NOMO-1 (cell line): ENCODE measurements around the gene HLA-DRB1.
A peak's percentile ranks its signal among the peaks of the same experiment; 100 is the strongest.
"Not testable (repeated sequence)": the region's sequence is repeated elsewhere in the genome, so short reads cannot be mapped to it uniquely, and the experiment has no call there.

Source experiments
- DNase-seq, 2 experiments: peaks; one replicate each; lab custom pipeline; 2025; ENCODE audit not compliant: unreplicated experiment in 2 of 2; lab: John Stamatoyannopoulos, UW

HLA-DRB1 gene

GRCh38 chr6:32609731-32610640 is 20.3 kb upstream of the HLA-DRB1 start:
- peak; percentile 70 to 93 for DNase-seq

GRCh38 chr6:32609391-32609730 is 19.7 kb upstream of the HLA-DRB1 start:
- no peak for DNase-seq

GRCh38 chr6:32608362-32608761 is 18.7 kb upstream of the HLA-DRB1 start:
- no peak for DNase-seq

GRCh38 chr6:32607988-32608298 is 18.3 kb upstream of the HLA-DRB1 start:
- DNase-seq: no peak

GRCh38 chr6:32607263-32607987 is 17.8 kb upstream of the HLA-DRB1 start:
- DNase-seq: no peak

GRCh38 chr6:32604434-32604877 is 14.8 kb upstream of the HLA-DRB1 start:
- peak in 1 of 2 experiments; percentile 19 for DNase-seq

GRCh38 chr6:32603888-32604287 is 14.2 kb upstream of the HLA-DRB1 start:
- peak in 1 of 2 experiments; percentile 48 for DNase-seq

- no peak for DNase-seq
These were observed 13.6 kb upstream of the HLA-DRB1 start for GRCh38 chr6:32603222-32603621.

- DNase-seq: no peak
These were observed 12.7 kb upstream of the HLA-DRB1 start for GRCh38 chr6:32602383-32602782.

GRCh38 chr6:32597024-32597423 is 7.4 kb upstream of the HLA-DRB1 start:
- DNase-seq: no peak

- not testable (repeated sequence) for DNase-seq
These were observed 1.1 kb upstream of the HLA-DRB1 start for GRCh38 chr6:32590713-32591112.

GRCh38 chr6:32588156-32588555 is 1.5 kb downstream of the HLA-DRB1 start:
- no peak for DNase-seq

- no peak for DNase-seq
These were observed 6.1 kb downstream of the HLA-DRB1 start for GRCh38 chr6:32583527-32583898.

GRCh38 chr6:32581315-32582095 is 8.1 kb downstream of the HLA-DRB1 start:
- DNase-seq: no peak

GRCh38 chr6:32580593-32580992 is 9.1 kb downstream of the HLA-DRB1 start:
- no peak for DNase-seq

- DNase-seq: no peak
These were observed 10.7 kb downstream of the HLA-DRB1 start for GRCh38 chr6:32578962-32579361.

- DNase-seq: not testable (repeated sequence)
These were observed 12.2 kb downstream of the HLA-DRB1 start for GRCh38 chr6:32577493-32577892.

GRCh38 chr6:32576250-32576649 is 13.4 kb downstream of the HLA-DRB1 start:
- DNase-seq: no peak

GRCh38 chr6:32570363-32570905 is 19.2 kb downstream of the HLA-DRB1 start:
- no peak for DNase-seq

GRCh38 chr6:32568561-32568960 is 21.1 kb downstream of the HLA-DRB1 start:
- DNase-seq: no peak

- DNase-seq: no peak
These were observed 22.7 kb downstream of the HLA-DRB1 start for GRCh38 chr6:32566957-32567356.
